HG03342 (cell line): ENCODE data around the gene ECHDC1.

ENCODE experiments used
- ATAC-seq: cut with Tn5 transposase; IDR thresholded peaks from one replicate; pipeline ENCODE4 v1.9.1; 2021; ENCODE audit warnings: mild to moderate bottlenecking, moderate library complexity; ENCODE audit not compliant: unreplicated experiment

The ECHDC1 gene

DNA sequence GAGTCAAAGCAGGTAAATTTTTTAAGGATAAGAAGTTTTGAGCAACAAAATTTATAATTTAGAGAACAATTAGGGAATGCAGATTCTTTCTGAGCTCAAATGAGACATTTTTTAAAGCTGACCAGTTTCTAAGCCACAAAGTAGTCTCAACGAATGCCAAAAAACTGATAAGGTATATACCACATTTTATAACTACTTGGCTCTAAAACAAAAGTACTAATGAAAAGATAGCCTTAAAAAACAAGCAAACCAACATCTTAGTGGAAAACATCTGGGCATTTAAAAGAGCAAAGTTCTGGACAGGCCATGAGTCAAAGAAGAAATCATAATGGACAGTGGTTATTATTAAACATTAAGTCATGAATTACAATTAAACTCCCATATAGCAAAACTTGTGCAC lies 99.9 kb downstream of the ECHDC1 start:
- no peak for ATAC-seq
